HepG2 (cell line): Measurements from ENCODE around the gene SYNJ2. TPM values are rescaled to one million over a fixed set of nuclear protein-coding genes. Genes with fewer than 3 reads are reported as not detected.
A peak's percentile ranks its signal among the peaks of the same experiment; 100 is the strongest.

Experiments
- ATF1 ChIP-seq: IDR thresholded peaks from 2 replicates; pipeline ENCODE4 v1.6.1; 2016; ENCODE audit warnings: mild to moderate bottlenecking, control low read depth
- CENPBD1 ChIP-seq: sonication (generic); formaldehyde crosslinking; IDR thresholded peaks from 2 replicates; pipeline ENCODE4 v1.8.0; 2022; ENCODE audit warnings: missing genetic modification reagents, low read depth, mild to moderate bottlenecking, borderline replicate concordance
- FOSL1 ChIP-seq: sonication (generic); formaldehyde crosslinking; IDR thresholded peaks from 2 replicates; pipeline ENCODE4 v1.9.0; 2021; ENCODE audit warnings: missing genetic modification reagents, borderline replicate concordance
- GZF1 ChIP-seq: sonication (generic); formaldehyde crosslinking; IDR thresholded peaks from 2 replicates; pipeline ENCODE4 v1.5.1; 2020; ENCODE audit warnings: mild to moderate bottlenecking, missing genetic modification reagents
- KDM2A ChIP-seq: sonication (generic); formaldehyde crosslinking; IDR thresholded peaks from 2 replicates; pipeline ENCODE4 v1.4.0; 2020; ENCODE audit warnings: low read depth, missing genetic modification reagents, borderline replicate concordance
- KDM5A ChIP-seq: fragments of 200-600 bp; sonication (generic); IDR thresholded peaks from 2 replicates; pipeline ENCODE4 v1.7.0; 2018; ENCODE audit warnings: antibody characterized with exemption, mild to moderate bottlenecking, low read length, borderline replicate concordance
- NR2F6 ChIP-seq, 2 experiments: IDR thresholded peaks; 2 replicates each; pipeline ENCODE4 v1.6.1; 2016; ENCODE audit warnings: antibody characterized with exemption in 1 of 2, mild to moderate bottlenecking in 1 of 2
- RORA ChIP-seq: sonication (generic); formaldehyde crosslinking; IDR thresholded peaks from 2 replicates; pipeline ENCODE4 v1.5.0; 2020; ENCODE audit warnings: mild to moderate bottlenecking, missing genetic modification reagents, moderate library complexity
- SIN3A ChIP-seq: IDR thresholded peaks from 2 replicates; pipeline ENCODE4 v1.6.1; 2011; ENCODE audit warnings: low read depth, mild to moderate bottlenecking, control low read depth, low read length, borderline replicate concordance
- SSRP1 ChIP-seq: IDR thresholded peaks from 2 replicates; pipeline ENCODE4 v1.6.1; 2016; ENCODE audit warnings: control low read depth
- TBX2 ChIP-seq: sonication (generic); formaldehyde crosslinking; IDR thresholded peaks from 2 replicates; pipeline ENCODE4 v1.5.0; 2020; ENCODE audit warnings: missing genetic modification reagents, mild to moderate bottlenecking, borderline replicate concordance
- TP53 ChIP-seq: sonication (generic); formaldehyde crosslinking; conservative IDR thresholded peaks from 2 replicates; pipeline ENCODE4 v1.4.0; 2020; ENCODE audit warnings: missing genetic modification reagents
- ZBTB1 ChIP-seq: sonication (generic); formaldehyde crosslinking; IDR thresholded peaks from 2 replicates; pipeline ENCODE4 v1.4.0; 2020; ENCODE audit warnings: missing genetic modification reagents, borderline replicate concordance
- ZNF251 ChIP-seq: sonication (generic); formaldehyde crosslinking; IDR thresholded peaks from 2 replicates; pipeline ENCODE4 v1.9.0; 2021; ENCODE audit warnings: mild to moderate bottlenecking, missing genetic modification reagents
- ZNF350 ChIP-seq: sonication (generic); formaldehyde crosslinking; IDR thresholded peaks from 2 replicates; pipeline ENCODE4 v1.4.0; 2020; ENCODE audit warnings: mild to moderate bottlenecking, low read depth, missing genetic modification reagents, borderline replicate concordance
- ZNF383 ChIP-seq: sonication (generic); formaldehyde crosslinking; IDR thresholded peaks from 2 replicates; pipeline ENCODE4 v1.4.0; 2020; ENCODE audit warnings: missing genetic modification reagents, mild to moderate bottlenecking, borderline replicate concordance
- ZNF570 ChIP-seq: sonication (generic); formaldehyde crosslinking; IDR thresholded peaks from 2 replicates; pipeline ENCODE4 v1.4.0; 2020; ENCODE audit warnings: mild to moderate bottlenecking, missing genetic modification reagents, borderline replicate concordance
- ZNF687 ChIP-seq: sonication (generic); formaldehyde crosslinking; IDR thresholded peaks from 2 replicates; pipeline ENCODE4 v1.5.1; 2020; ENCODE audit warnings: mild to moderate bottlenecking, missing genetic modification reagents, moderate library complexity
- polyA plus RNA-seq, 8 experiments: library from polyadenylated mRNA; depleted of rRNA in 3 of 8; stranded (reverse) in 7 of 8; unstranded in 1 of 8; fragments of >200 nt; fragmentation: Illumina TruSeq in 4 of 8; extraction: Trizol in 4 of 8; gene quantifications; 2 replicates each; pipeline versions ENCODE4 v1.2.1 to v1.2.3, GENCODE V29; 2011 to 2016; ENCODE audit warnings: low read depth in 4 of 8, missing spikeins in 1 of 8, mixed read lengths in 1 of 8; ENCODE audit not compliant: insufficient read depth in 1 of 8
- total RNA-seq, 5 experiments: library from RNA; depleted of rRNA; stranded (reverse); fragments of >200 nt; fragmentation: Illumina TruSeq; extraction: Trizol; gene quantifications; 2 replicates each; pipeline ENCODE4 v1.2.3, GENCODE V29; 2016; ENCODE audit warnings: low read depth in 1 of 5
- TF ChIP-seq, protein P1 (sequence below): sonication (generic); formaldehyde crosslinking; IDR thresholded peaks from 2 replicates; pipeline ENCODE4 v1.4.0; 2020; ENCODE audit warnings: missing genetic modification reagents

The SYNJ2 gene
- total and polyA plus RNA-seq, 2 of the 13 experiments (the other 11 are each of a cell fraction or from before 2014, with no cell fraction given) = 39.1 to 57.6 TPM

GRCh38 chr6:158047563-158048323 is 66.1 kb downstream of the SYNJ2 start (continued):
- no peak for TF ChIP-seq SIN3A
- TF ChIP-seq SSRP1 (CRISPR knock-in tag) = no peak
- no peak for TF ChIP-seq TBX2 (CRISPR knock-in tag)
- no peak for TF ChIP-seq KDM5A
- TF ChIP-seq ZNF383 (CRISPR knock-in tag) = no peak
- TF ChIP-seq CENPBD1 = no peak
- TF ChIP-seq ZBTB1 = no peak
- no peak for TF ChIP-seq ZNF570 (CRISPR knock-in tag)
- TF ChIP-seq ZNF251 (CRISPR knock-in tag) = no peak
- no peak for TF ChIP-seq ATF1
- TF ChIP-seq NR2F6 (IDR thresholded peaks at IDR 0.05) = no peak
- TF ChIP-seq NR2F6 (CRISPR knock-in tag; IDR thresholded peaks at IDR 0.05) = 0 out of 2 replicates have a peak, but pooled peaks have one; percentile 6
- no peak for TF ChIP-seq FOSL1 (CRISPR knock-in tag)
- TF ChIP-seq GZF1 (CRISPR knock-in tag) = 0 out of 2 replicates have a peak, but pooled peaks have one; percentile 34
- TF ChIP-seq, protein P1, sequence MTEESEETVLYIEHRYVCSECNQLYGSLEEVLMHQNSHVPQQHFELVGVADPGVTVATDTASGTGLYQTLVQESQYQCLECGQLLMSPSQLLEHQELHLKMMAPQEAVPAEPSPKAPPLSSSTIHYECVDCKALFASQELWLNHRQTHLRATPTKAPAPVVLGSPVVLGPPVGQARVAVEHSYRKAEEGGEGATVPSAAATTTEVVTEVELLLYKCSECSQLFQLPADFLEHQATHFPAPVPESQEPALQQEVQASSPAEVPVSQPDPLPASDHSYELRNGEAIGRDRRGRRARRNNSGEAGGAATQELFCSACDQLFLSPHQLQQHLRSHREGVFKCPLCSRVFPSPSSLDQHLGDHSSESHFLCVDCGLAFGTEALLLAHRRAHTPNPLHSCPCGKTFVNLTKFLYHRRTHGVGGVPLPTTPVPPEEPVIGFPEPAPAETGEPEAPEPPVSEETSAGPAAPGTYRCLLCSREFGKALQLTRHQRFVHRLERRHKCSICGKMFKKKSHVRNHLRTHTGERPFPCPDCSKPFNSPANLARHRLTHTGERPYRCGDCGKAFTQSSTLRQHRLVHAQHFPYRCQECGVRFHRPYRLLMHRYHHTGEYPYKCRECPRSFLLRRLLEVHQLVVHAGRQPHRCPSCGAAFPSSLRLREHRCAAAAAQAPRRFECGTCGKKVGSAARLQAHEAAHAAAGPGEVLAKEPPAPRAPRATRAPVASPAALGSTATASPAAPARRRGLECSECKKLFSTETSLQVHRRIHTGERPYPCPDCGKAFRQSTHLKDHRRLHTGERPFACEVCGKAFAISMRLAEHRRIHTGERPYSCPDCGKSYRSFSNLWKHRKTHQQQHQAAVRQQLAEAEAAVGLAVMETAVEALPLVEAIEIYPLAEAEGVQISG (CRISPR knock-in tag) = no peak
- TF ChIP-seq RORA (CRISPR knock-in tag) = no peak
- TF ChIP-seq ZNF687 (CRISPR knock-in tag) = peak; percentile 43; the same call in 1 of the 2 replicates
- no peak for TF ChIP-seq ZNF350 (CRISPR knock-in tag)
- no peak for TF ChIP-seq TP53 (CRISPR knock-in tag)
- no peak for TF ChIP-seq KDM2A (CRISPR knock-in tag)
